SK-N-MC (cell line): ENCODE results near the gene ITSN2.

Experiments
- EZH2 ChIP-seq: fragments of 200-600 bp; sonication (generic); IDR thresholded peaks from one replicate; pipeline ENCODE4 v1.6.1; 2017; ENCODE audit warnings: antibody characterized with exemption
- POLR2AphosphoS5 ChIP-seq: IDR thresholded peaks from 2 replicates; pipeline ENCODE4 v1.6.1; 2012; ENCODE audit warnings: mild to moderate bottlenecking, low read depth, low read length, borderline replicate concordance

DNA sequence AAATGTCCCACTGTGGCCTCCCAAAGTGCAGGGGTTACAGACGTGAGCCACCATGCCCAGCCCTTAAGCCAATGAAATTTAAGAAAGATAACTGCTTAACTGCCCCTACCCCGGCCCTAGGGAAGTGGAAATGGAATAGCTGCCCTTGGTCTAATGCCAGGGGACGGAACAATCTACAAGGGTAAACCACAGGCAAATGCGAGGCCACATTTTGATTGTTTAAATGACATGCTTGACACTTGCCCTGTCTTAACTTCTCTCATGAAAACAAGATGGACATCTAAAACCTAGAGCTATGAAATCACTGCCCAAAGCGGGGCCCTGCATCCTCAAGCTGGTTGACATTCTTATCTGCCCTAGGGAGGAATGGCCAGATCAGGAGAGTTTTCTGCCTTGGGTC, 5.5 kb upstream of the ITSN2 start:
- TF ChIP-seq EZH2: no peak
- TF ChIP-seq POLR2AphosphoS5: no peak
